OCI-LY7 (cell line): ENCODE results near the gene LRIG1. TPM values are rescaled to one million over a fixed set of nuclear protein-coding genes. Genes with fewer than 3 reads are reported as not detected.
A peak's percentile ranks its signal among the peaks of the same experiment; 100 is the strongest.

Source experiments
- BruUV-seq: library from RNA; stranded (reverse); fragments of 400-500 nt; replicated peaks from 2 replicates; lab custom pipeline; 2021; lab: Mats Ljungman, UMichigan
- CTCF ChIA-PET: fragments of 300-600 bp; sonication (Branson Sonifier 250); formaldehyde crosslinking; loops from one replicate; lab custom pipeline; 2022; ENCODE audit warnings: antibody characterized with exemption; ENCODE audit not compliant: unreplicated experiment; lab: Charles Lee
- POLR2A ChIA-PET: fragments of 300-600 bp; sonication (Branson Sonifier 250); formaldehyde crosslinking; loops from one replicate; lab custom pipeline; 2022; ENCODE audit warnings: antibody characterized with exemption; lab: Charles Lee
- DNase-seq: peaks from one replicate; pipeline ENCODE4 v3.0.0-alpha.2; 2015; ENCODE audit warnings: low spot score
- H2AFZ ChIP-seq: fragments of 200-600 bp; sonication (generic), shearing (Covaris generic); 2 replicates; pipeline ENCODE4 v1.6.1; 2014; ENCODE audit warnings: mild to moderate bottlenecking, antibody characterized with exemption, low read length, moderate library complexity
- H3K27ac ChIP-seq: fragments of 200-600 bp; sonication (generic); 2 replicates; pipeline ENCODE4 v1.5.1; 2014; ENCODE audit warnings: mixed run types, low read depth, mild to moderate bottlenecking, moderate library complexity, low read length, inconsistent platforms; ENCODE audit not compliant: poor library complexity, severe bottlenecking
- H3K36me3 ChIP-seq: fragments of 200-600 bp; sonication (generic); 2 replicates; pipeline ENCODE4 v1.6.1; 2014; ENCODE audit warnings: mild to moderate bottlenecking, antibody characterized with exemption, low read length, moderate library complexity, mixed read lengths; ENCODE audit not compliant: insufficient read depth
- H3K4me1 ChIP-seq: fragments of 200-600 bp; sonication (generic); 2 replicates; pipeline ENCODE4 v1.5.1; 2014; ENCODE audit warnings: mild to moderate bottlenecking, low read length; ENCODE audit not compliant: insufficient read depth, poor library complexity, severe bottlenecking
- H3K4me2 ChIP-seq: fragments of 200-600 bp; sonication (generic); 2 replicates; pipeline ENCODE4 v1.6.1; 2014; ENCODE audit warnings: mild to moderate bottlenecking, low read length
- H3K4me3 ChIP-seq: fragments of 200-600 bp; sonication (generic); 2 replicates; pipeline ENCODE4 v1.5.1; 2014; ENCODE audit warnings: mild to moderate bottlenecking, low read depth, low read length; ENCODE audit not compliant: poor library complexity, severe bottlenecking
- H3K79me2 ChIP-seq: fragments of 200-600 bp; sonication (generic); 2 replicates; pipeline ENCODE4 v1.6.1; 2016; ENCODE audit warnings: low read depth, mild to moderate bottlenecking, low read length, moderate library complexity, mixed read lengths; ENCODE audit not compliant: insufficient read depth
- H3K9me2 ChIP-seq: fragments of 200-600 bp; sonication (generic); 2 replicates; pipeline ENCODE4 v1.6.1; 2016; ENCODE audit warnings: mild to moderate bottlenecking, low read length, mixed read lengths; ENCODE audit not compliant: insufficient read depth
- H3K9me3 ChIP-seq: fragments of 200-600 bp; sonication (generic); 2 replicates; pipeline ENCODE4 v1.6.1; 2014; ENCODE audit warnings: mild to moderate bottlenecking, mixed run types, low read length, mixed read lengths
- H4K20me1 ChIP-seq: fragments of 200-600 bp; sonication (generic); 2 replicates; pipeline ENCODE4 v1.6.1; 2014; ENCODE audit warnings: mild to moderate bottlenecking, antibody characterized with exemption, low read length, moderate library complexity, mixed read lengths; ENCODE audit not compliant: insufficient read depth
- CTCF ChIP-seq: fragments of 200-600 bp; sonication (generic); conservative IDR thresholded peaks from 2 replicates; pipeline ENCODE4 v1.5.1; 2014; ENCODE audit warnings: mild to moderate bottlenecking, antibody characterized with exemption, low read length, moderate library complexity, mixed read lengths
- EZH2phosphoT487 ChIP-seq: fragments of 200-600 bp; sonication (generic); IDR thresholded peaks from 2 replicates; pipeline ENCODE4 v1.6.1; 2018; ENCODE audit warnings: low read depth, borderline replicate concordance, mild to moderate bottlenecking, mixed run types, antibody characterized with exemption, low read length, moderate library complexity, mixed read lengths
- intact Hi-C: fragments of 100-400 bp; cut with micrococcal nuclease; formaldehyde crosslinking; loops from one replicate; pipeline ENCODE4 v1.10.0; 2022; ENCODE audit not compliant: unreplicated experiment
- total RNA-seq, 2 experiments: library from RNA; depleted of rRNA in 1 of 2; stranded (reverse); fragments of >200 nt in 1 of 2; shearing (Covaris generic) in 1 of 2; gene quantifications; 2 replicates each; pipeline ENCODE4 v1.2.3, GENCODE V29; 2014 to 2022

The LRIG1 gene
- total RNA-seq, 2 experiments from 2014 or later, result 84.2 to 115 TPM

GRCh38 chr3:66486202-66486601, 14.6 kb downstream of the LRIG1 start:
- no peak for DNase-seq
- Histone ChIP-seq H2AFZ (no peak overlapping the region), H4K20me1 (peaks cover 49% of the 10 kb centered on the region), H3K36me3 (peaks cover 50% of the 10 kb centered on the region), H3K79me2 (peaks cover 100% of the 10 kb centered on the region), H3K4me1 (peaks cover 99% of the 10 kb centered on the region), H3K27ac (peak overlapping the region; percentile 26), H3K9me2 (no peaks in the 10 kb centered on the region), H3K4me3 (no peak overlapping the region), H3K4me2 (peak overlapping the region; percentile 92), H3K9me3 (peaks cover 4% of the 10 kb centered on the region; the same call in 1 of the 2 replicates)
- ChIA-PET CTCF (no interaction called here), POLR2A (interaction anchor here (0.6 to 3.3 kb wide), 4 partner anchors 10 to 48 kb away, joined by 3 to 32 read pairs (median 9); no protein-coding TSS in a partner anchor)
- intact Hi-C loops, result no loop called here
- no peak for TF ChIP-seq EZH2phosphoT487
- TF ChIP-seq CTCF, result no peak
- no TSS peak for BruUV-seq

DNA sequence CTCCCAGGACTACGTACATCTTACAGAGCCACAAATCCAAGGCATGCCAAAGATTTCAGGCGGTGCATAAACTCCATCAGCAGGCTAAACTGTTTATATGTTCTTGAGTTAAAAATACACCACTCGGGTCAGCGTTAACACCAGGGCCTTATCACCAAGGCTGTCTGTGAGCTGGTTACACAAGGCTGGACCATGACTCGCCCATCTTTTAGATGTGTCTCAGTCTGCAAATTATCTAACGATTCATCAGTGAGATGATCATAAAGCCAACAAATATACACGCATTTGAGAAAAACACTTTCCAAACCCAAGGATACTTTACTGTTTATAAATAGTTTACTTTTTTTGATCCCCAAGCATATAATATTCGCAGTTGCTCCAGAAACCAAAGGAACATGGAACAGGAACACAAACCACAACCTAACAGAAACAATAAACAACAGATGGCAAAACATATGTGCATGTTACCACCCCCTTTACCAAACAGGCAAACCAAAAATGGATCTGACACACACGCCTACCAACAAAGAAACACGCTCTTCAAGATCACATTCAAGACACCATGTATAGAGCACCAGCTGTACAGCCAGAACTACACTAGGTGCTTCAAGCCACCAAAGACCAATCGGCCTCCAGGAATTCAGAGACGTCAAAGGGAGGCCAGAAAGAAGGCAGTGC, 15.4 kb downstream of the LRIG1 start:
- peaks cover 99% of the 10 kb centered on the region for H3K4me1 ChIP-seq
- H3K9me2 ChIP-seq, result no peaks in the 10 kb centered on the region
- intact Hi-C loops, result no loop called here
- peak overlapping the region; percentile 1 for H3K4me3 ChIP-seq
- peaks cover 53% of the 10 kb centered on the region for H4K20me1 ChIP-seq
- TF ChIP-seq EZH2phosphoT487 (no peak), CTCF (no peak)
- POLR2A ChIA-PET, result interaction anchor here (0.6 to 3.3 kb wide), 4 partner anchors 10 to 48 kb away, joined by 3 to 32 read pairs (median 9); no protein-coding TSS in a partner anchor
- H3K79me2 ChIP-seq, result peaks cover 100% of the 10 kb centered on the region
- peaks cover 52% of the 10 kb centered on the region for H3K36me3 ChIP-seq
- peak overlapping the region; percentile 26 for H3K27ac ChIP-seq
- peak overlapping the region; percentile 92; the same call in 1 of the 2 replicates for H3K4me2 ChIP-seq
- peaks cover 4% of the 10 kb centered on the region; the same call in 1 of the 2 replicates for H3K9me3 ChIP-seq
- no peak for DNase-seq
- H2AFZ ChIP-seq, result no peak overlapping the region
- CTCF ChIA-PET, result no interaction called here
- no TSS peak for BruUV-seq
